Left ventricle myocardium inferior (tissue), 1 donor: ENCODE data around the gene IBA57. TPM values are rescaled to one million over a fixed set of nuclear protein-coding genes. Genes with fewer than 3 reads are reported as not detected.
"Not testable (repeated sequence)": the region's sequence is repeated elsewhere in the genome, so short reads cannot be mapped to it uniquely, and the experiment has no call there.

Experiments used
- DNase-seq: peaks from one replicate; pipeline ENCODE4 v3.0.0-alpha.2; 2020
- H3K27ac ChIP-seq: fragments of 200-600 bp; replicated peaks from 2 replicates; pipeline ENCODE4 v1.8.0; 2021
- H3K27me3 ChIP-seq: fragments of 200-600 bp; 2 replicates; pipeline ENCODE4 v1.8.0; 2021; ENCODE audit warnings: low read depth
- H3K36me3 ChIP-seq: fragments of 200-600 bp; 2 replicates; pipeline ENCODE4 v1.8.0; 2021
- H3K4me1 ChIP-seq: fragments of 200-600 bp; 2 replicates; pipeline ENCODE4 v1.8.0; 2021
- H3K4me3 ChIP-seq: fragments of 200-600 bp; 2 replicates; pipeline ENCODE4 v1.8.0; 2021; ENCODE audit warnings: mild to moderate bottlenecking, moderate library complexity
- H3K9me3 ChIP-seq: fragments of 200-600 bp; replicated peaks from 2 replicates; pipeline ENCODE4 v1.8.0; 2021
- CTCF ChIP-seq: fragments of 200-600 bp; IDR thresholded peaks from 2 replicates; pipeline ENCODE4 v1.8.0; 2021; ENCODE audit warnings: antibody characterized with exemption, mild to moderate bottlenecking, borderline replicate concordance
- intact Hi-C: fragments of 100-400 bp; cut with micrococcal nuclease; formaldehyde crosslinking; loops from one replicate; pipeline ENCODE4 v1.11.0; 2022
- total RNA-seq: library from RNA; stranded (reverse); fragmentation: NEBNext Ultra II Directional; extraction: Animal tissue kit (Norgen Biotek cat#: 25700); gene quantifications from one replicate; pipeline ENCODE4 v1.2.1, GENCODE V29; 2021
- donor health status: DM: no; HTN: yes; CAD: no; lungs with severe emphysema.

IBA57 gene
- total RNA-seq, 1 donor from 2014 or later: 15.0 TPM

- Histone ChIP-seq H3K27me3 (no peaks in the 10 kb centered on the region), H3K36me3 (peaks cover 12% of the 10 kb centered on the region), H3K4me3 (no peak overlapping the region), H3K4me1 (peaks cover 28% of the 10 kb centered on the region), H3K9me3 (no peaks in the 10 kb centered on the region), H3K27ac (no peak overlapping the region)
- intact Hi-C loops: no loop called here
- no peak for DNase-seq
- no peak for TF ChIP-seq CTCF
Measured at GRCh38 chr1:228171221-228171891, 5.8 kb downstream of the IBA57 start.

GRCh38 chr1:228172591-228173527 is 7.3 kb downstream of the IBA57 start:
- Histone ChIP-seq H3K9me3 (no peaks in the 10 kb centered on the region), H3K4me1 (peaks cover 20% of the 10 kb centered on the region), H3K4me3 (no peak overlapping the region), H3K36me3 (peaks cover 12% of the 10 kb centered on the region), H3K27ac (no peak overlapping the region), H3K27me3 (no peaks in the 10 kb centered on the region)
- no peak for DNase-seq
- TF ChIP-seq CTCF: no peak
- intact Hi-C loops: no loop called here

GRCh38 chr1:228173528-228174481 is 8.2 kb downstream of the IBA57 start:
- H3K4me3 ChIP-seq, intact Hi-C loops, H3K27ac ChIP-seq, H3K27me3 ChIP-seq, DNase-seq, H3K9me3 ChIP-seq: not testable (repeated sequence)
- Histone ChIP-seq H3K4me1 (peaks cover 26% of the 10 kb centered on the region), H3K36me3 (peaks cover 12% of the 10 kb centered on the region)

- intact Hi-C loops: no loop called here
- TF ChIP-seq CTCF: no peak
- Histone ChIP-seq H3K9me3 (no peaks in the 10 kb centered on the region), H3K36me3 (peaks cover 12% of the 10 kb centered on the region), H3K4me3 (no peak overlapping the region), H3K27ac (no peak overlapping the region), H3K27me3 (no peaks in the 10 kb centered on the region), H3K4me1 (peaks cover 28% of the 10 kb centered on the region)
- DNase-seq: no peak
Measured at GRCh38 chr1:228174482-228175315, 9.1 kb downstream of the IBA57 start.

GRCh38 chr1:228175316-228176023 is 9.9 kb downstream of the IBA57 start:
- Histone ChIP-seq H3K9me3 (no peaks in the 10 kb centered on the region), H3K4me3 (no peak overlapping the region), H3K4me1 (peaks cover 28% of the 10 kb centered on the region), H3K27me3 (no peaks in the 10 kb centered on the region), H3K27ac (peak overlapping the region; percentile 65), H3K36me3 (peaks cover 12% of the 10 kb centered on the region)
- TF ChIP-seq CTCF: no peak
- no peak for DNase-seq
- intact Hi-C loops: no loop called here
